AG04449 (cell line): ENCODE data around the gene GRM1.

Experiments
- CTCF ChIA-PET: fragments of 350-600 bp; formaldehyde crosslinking; extraction: SDS; loops from one replicate; lab custom pipeline; 2021; ENCODE audit warnings: antibody characterized with exemption; lab: Yijun Ruan, JAX
- POLR2A ChIA-PET: fragments of 400-600, 350-600 bp; formaldehyde crosslinking; extraction: SDS; loops from one replicate; lab custom pipeline; 2020; ENCODE audit warnings: antibody characterized with exemption, inconsistent platforms; lab: Yijun Ruan, JAX
- DNase-seq: peaks from one replicate; pipeline ENCODE4 v3.0.0-alpha.2; 2010; ENCODE audit warnings: low read depth, low spot score
- H3K4me3 ChIP-seq: 2 replicates; pipeline ENCODE4 v1.5.1; 2011; ENCODE audit warnings: low read depth, mild to moderate bottlenecking, control low read depth, low read length
- TF ChIP-seq, protein P1 (sequence below): IDR thresholded peaks from one replicate; pipeline ENCODE4 v1.5.1; 2011; ENCODE audit warnings: mild to moderate bottlenecking, moderate library complexity, low read length, control low read depth, inconsistent platforms; ENCODE audit not compliant: insufficient read depth; ENCODE audit errors: missing control alignments

GRM1 gene

GRCh38 chr6:146301764-146302163, 272.9 kb downstream of the GRM1 start:
- CTCF ChIA-PET, result no interaction called here
- DNase-seq, result no peak

DNA sequence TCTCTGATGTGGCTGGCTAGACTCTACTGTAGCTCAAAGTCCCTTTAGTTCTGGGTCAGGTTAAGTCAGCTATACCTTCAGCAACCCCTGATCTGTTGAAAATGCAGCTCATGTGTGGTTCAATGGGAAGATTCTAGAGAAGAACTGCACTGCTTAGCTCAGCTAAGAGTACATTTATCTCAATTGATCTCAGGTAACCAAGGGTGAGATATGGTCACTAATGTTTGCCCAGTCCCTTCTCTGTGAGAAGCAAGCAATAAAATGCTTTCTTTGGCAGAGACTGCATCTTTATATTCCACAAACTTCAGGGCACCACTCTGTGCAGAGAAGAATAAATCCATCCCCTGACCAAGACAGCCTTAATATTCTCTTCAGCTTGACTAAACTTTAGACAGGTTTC, 274.1 kb downstream of the GRM1 start:
- H3K4me3 ChIP-seq, result no peak overlapping the region
- TF ChIP-seq, protein P1, sequence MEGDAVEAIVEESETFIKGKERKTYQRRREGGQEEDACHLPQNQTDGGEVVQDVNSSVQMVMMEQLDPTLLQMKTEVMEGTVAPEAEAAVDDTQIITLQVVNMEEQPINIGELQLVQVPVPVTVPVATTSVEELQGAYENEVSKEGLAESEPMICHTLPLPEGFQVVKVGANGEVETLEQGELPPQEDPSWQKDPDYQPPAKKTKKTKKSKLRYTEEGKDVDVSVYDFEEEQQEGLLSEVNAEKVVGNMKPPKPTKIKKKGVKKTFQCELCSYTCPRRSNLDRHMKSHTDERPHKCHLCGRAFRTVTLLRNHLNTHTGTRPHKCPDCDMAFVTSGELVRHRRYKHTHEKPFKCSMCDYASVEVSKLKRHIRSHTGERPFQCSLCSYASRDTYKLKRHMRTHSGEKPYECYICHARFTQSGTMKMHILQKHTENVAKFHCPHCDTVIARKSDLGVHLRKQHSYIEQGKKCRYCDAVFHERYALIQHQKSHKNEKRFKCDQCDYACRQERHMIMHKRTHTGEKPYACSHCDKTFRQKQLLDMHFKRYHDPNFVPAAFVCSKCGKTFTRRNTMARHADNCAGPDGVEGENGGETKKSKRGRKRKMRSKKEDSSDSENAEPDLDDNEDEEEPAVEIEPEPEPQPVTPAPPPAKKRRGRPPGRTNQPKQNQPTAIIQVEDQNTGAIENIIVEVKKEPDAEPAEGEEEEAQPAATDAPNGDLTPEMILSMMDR, result no peak
- POLR2A ChIA-PET, result no interaction called here
- CTCF ChIA-PET, result no interaction called here
- no peak for DNase-seq

More at GRCh38 chr6:146301764-146302163, 272.9 kb downstream of the GRM1 start:
- TF ChIP-seq, protein P1, result no peak
- POLR2A ChIA-PET, result no interaction called here
- no peak overlapping the region for H3K4me3 ChIP-seq

DNA sequence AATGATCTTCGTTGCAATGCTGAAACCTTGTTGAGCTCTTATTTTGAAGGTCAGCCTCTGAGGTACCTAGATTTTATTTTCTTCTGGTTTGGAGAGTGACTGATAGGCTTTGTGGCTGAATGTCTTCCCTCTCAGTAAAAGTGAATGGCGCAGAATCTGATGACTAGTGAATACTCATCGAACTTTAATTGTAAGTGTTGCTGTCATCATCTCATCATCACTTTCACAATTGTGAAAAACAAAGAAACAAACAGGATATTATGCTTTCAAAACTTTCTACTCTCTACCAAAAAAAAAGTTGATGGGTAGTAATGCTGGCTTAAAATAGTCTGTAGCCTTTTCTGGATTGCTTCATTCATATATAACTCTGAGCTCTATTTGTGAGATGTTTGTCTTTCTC, 275.3 kb downstream of the GRM1 start:
- H3K4me3 ChIP-seq, result no peak overlapping the region
- TF ChIP-seq, protein P1, result no peak
- ChIA-PET POLR2A (no interaction called here), CTCF (no interaction called here)
- DNase-seq, result no peak

- TF ChIP-seq, protein P1, result no peak
- CTCF ChIA-PET, result no interaction called here
- POLR2A ChIA-PET, result no interaction called here
- DNase-seq, result no peak
- H3K4me3 ChIP-seq, result no peak overlapping the region
Measured at GRCh38 chr6:146305092-146305491, 276.2 kb downstream of the GRM1 start.

- H3K4me3 ChIP-seq, result no peak overlapping the region
- ChIA-PET CTCF (no interaction called here), POLR2A (no interaction called here)
- DNase-seq, result no peak
- TF ChIP-seq, protein P1, result no peak
Measured at GRCh38 chr6:146305951-146306350, 277.1 kb downstream of the GRM1 start.

DNA sequence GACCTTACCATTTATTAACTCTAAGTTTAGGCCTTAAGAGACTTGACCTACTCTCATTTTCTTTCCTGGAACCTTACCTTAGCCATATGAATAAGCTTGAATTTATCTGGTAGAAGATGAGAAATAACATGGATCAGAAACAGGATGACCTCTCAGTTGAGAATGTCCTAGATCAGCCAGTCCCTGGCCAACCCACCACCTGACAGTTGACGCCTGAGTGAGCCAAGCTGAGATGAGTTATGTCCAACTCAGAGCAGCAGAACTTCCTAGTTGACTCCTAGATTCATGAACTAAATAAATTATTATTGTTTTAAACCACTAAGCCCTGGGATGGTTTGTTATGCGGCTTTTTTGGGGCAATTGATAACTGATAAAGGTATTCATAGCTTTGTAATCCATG, 281.8 kb downstream of the GRM1 start:
- ChIA-PET POLR2A (no interaction called here), CTCF (no interaction called here)
- H3K4me3 ChIP-seq, result no peak overlapping the region
- TF ChIP-seq, protein P1, result no peak
- DNase-seq, result no peak
